HEK293 (cell line): ENCODE results near the gene ZNF821.

ENCODE experiments used
- SP2 ChIP-seq: fragments of 450-650 bp; formaldehyde crosslinking; IDR thresholded peaks from 2 replicates; pipeline ENCODE4 v1.5.1; 2016; ENCODE audit warnings: missing biosample characterization, missing genetic modification characterization
- ZNF660 ChIP-seq: fragments of 450-650 bp; IDR thresholded peaks from 2 replicates; pipeline ENCODE4 v1.5.1; 2018; ENCODE audit warnings: missing biosample characterization, mild to moderate bottlenecking, missing genetic modification characterization
- TF ChIP-seq, protein P1 (sequence below): fragments of 450-650 bp; formaldehyde crosslinking; IDR thresholded peaks from 2 replicates; pipeline ENCODE4 v1.5.1; 2016; ENCODE audit warnings: missing biosample characterization, missing genetic modification characterization
- TF ChIP-seq, protein P2 (sequence below): fragments of 450-650 bp; formaldehyde crosslinking; IDR thresholded peaks from 2 replicates; pipeline ENCODE4 v1.5.1; 2016; ENCODE audit warnings: missing biosample characterization, missing genetic modification characterization
- TF ChIP-seq, protein P3 (sequence below): sonication (generic); formaldehyde crosslinking; IDR thresholded peaks from 2 replicates; pipeline ENCODE4 v1.8.1; 2022; ENCODE audit warnings: mild to moderate bottlenecking, moderate library complexity, missing genetic modification reagents
- TF ChIP-seq, protein P4 (sequence below): fragments of 450-650 bp; formaldehyde crosslinking; IDR thresholded peaks from 2 replicates; pipeline ENCODE4 v1.5.1; 2016; ENCODE audit warnings: missing biosample characterization, missing genetic modification characterization
- TF ChIP-seq, protein P5 (sequence below): fragments of 450-650 bp; formaldehyde crosslinking; IDR thresholded peaks from 2 replicates; pipeline ENCODE4 v1.5.1; 2016; ENCODE audit warnings: missing biosample characterization, missing genetic modification characterization

DNA sequence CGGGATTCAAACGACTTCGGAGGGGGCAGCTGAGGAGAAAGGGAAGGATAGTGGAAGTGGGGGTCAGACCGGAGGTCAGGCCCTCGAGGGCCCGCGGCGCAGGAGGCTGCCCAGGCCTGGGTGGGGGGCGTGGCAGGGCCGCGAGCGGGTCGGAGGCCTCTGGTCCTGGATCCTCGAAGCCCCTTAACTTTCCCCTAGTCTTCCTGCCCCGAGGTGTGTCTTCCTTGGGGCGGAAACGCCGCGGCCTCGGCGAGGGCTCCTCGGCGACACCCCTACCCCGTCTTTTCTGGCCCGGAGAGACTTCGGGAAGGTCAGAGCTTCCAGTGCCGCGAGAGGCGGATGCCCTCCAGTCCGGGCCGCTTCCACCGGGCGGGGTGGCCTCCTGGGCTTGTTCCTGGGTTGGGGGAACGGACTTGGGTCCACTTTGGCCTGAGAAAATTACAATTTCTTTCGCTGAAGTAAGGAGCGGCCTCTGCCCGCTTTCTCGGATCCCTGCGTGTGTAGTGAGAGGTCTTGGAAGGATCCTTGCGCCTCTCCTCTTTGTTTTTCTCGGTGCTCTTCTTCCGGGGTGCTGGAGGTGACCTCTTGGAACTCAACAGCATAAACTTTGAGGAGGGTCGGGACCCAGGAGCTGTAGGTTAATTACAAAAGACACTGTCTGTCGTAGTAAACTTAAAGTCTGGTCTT lies 11.8 kb upstream of the ZNF821 start:
- TF ChIP-seq, protein P1, sequence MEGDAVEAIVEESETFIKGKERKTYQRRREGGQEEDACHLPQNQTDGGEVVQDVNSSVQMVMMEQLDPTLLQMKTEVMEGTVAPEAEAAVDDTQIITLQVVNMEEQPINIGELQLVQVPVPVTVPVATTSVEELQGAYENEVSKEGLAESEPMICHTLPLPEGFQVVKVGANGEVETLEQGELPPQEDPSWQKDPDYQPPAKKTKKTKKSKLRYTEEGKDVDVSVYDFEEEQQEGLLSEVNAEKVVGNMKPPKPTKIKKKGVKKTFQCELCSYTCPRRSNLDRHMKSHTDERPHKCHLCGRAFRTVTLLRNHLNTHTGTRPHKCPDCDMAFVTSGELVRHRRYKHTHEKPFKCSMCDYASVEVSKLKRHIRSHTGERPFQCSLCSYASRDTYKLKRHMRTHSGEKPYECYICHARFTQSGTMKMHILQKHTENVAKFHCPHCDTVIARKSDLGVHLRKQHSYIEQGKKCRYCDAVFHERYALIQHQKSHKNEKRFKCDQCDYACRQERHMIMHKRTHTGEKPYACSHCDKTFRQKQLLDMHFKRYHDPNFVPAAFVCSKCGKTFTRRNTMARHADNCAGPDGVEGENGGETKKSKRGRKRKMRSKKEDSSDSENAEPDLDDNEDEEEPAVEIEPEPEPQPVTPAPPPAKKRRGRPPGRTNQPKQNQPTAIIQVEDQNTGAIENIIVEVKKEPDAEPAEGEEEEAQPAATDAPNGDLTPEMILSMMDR (tag by site-specific recombination): no peak
- TF ChIP-seq, protein P2, sequence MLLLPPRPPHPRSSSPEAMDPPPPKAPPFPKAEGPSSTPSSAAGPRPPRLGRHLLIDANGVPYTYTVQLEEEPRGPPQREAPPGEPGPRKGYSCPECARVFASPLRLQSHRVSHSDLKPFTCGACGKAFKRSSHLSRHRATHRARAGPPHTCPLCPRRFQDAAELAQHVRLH (tag by site-specific recombination): no peak
- TF ChIP-seq, protein P3, sequence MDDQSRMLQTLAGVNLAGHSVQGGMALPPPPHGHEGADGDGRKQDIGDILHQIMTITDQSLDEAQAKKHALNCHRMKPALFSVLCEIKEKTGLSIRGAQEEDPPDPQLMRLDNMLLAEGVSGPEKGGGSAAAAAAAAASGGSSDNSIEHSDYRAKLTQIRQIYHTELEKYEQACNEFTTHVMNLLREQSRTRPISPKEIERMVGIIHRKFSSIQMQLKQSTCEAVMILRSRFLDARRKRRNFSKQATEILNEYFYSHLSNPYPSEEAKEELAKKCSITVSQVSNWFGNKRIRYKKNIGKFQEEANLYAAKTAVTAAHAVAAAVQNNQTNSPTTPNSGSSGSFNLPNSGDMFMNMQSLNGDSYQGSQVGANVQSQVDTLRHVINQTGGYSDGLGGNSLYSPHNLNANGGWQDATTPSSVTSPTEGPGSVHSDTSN (CRISPR knock-in tag): no peak
- TF ChIP-seq ZNF660 (tag by site-specific recombination) (no peak), SP2 (tag by site-specific recombination) (no peak)
- TF ChIP-seq, protein P4, sequence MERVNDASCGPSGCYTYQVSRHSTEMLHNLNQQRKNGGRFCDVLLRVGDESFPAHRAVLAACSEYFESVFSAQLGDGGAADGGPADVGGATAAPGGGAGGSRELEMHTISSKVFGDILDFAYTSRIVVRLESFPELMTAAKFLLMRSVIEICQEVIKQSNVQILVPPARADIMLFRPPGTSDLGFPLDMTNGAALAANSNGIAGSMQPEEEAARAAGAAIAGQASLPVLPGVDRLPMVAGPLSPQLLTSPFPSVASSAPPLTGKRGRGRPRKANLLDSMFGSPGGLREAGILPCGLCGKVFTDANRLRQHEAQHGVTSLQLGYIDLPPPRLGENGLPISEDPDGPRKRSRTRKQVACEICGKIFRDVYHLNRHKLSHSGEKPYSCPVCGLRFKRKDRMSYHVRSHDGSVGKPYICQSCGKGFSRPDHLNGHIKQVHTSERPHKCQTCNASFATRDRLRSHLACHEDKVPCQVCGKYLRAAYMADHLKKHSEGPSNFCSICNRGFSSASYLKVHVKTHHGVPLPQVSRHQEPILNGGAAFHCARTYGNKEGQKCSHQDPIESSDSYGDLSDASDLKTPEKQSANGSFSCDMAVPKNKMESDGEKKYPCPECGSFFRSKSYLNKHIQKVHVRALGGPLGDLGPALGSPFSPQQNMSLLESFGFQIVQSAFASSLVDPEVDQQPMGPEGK: no peak
- TF ChIP-seq, protein P5, sequence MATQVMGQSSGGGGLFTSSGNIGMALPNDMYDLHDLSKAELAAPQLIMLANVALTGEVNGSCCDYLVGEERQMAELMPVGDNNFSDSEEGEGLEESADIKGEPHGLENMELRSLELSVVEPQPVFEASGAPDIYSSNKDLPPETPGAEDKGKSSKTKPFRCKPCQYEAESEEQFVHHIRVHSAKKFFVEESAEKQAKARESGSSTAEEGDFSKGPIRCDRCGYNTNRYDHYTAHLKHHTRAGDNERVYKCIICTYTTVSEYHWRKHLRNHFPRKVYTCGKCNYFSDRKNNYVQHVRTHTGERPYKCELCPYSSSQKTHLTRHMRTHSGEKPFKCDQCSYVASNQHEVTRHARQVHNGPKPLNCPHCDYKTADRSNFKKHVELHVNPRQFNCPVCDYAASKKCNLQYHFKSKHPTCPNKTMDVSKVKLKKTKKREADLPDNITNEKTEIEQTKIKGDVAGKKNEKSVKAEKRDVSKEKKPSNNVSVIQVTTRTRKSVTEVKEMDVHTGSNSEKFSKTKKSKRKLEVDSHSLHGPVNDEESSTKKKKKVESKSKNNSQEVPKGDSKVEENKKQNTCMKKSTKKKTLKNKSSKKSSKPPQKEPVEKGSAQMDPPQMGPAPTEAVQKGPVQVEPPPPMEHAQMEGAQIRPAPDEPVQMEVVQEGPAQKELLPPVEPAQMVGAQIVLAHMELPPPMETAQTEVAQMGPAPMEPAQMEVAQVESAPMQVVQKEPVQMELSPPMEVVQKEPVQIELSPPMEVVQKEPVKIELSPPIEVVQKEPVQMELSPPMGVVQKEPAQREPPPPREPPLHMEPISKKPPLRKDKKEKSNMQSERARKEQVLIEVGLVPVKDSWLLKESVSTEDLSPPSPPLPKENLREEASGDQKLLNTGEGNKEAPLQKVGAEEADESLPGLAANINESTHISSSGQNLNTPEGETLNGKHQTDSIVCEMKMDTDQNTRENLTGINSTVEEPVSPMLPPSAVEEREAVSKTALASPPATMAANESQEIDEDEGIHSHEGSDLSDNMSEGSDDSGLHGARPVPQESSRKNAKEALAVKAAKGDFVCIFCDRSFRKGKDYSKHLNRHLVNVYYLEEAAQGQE (tag by site-specific recombination): no peak
